Activated naive CD4-positive, alpha-beta T cell (primary cell): Measurements from ENCODE around the gene TBX15.

ENCODE experiments used
- DNase-seq, 4 experiments: peaks; one replicate each; lab custom pipeline; 2025; lab: John Stamatoyannopoulos, UW

Gene TBX15

GRCh38 chr1:118984722-118985639, 3.2 kb downstream of the TBX15 start:
- no peak for DNase-seq

- DNase-seq: no peak
Observed at GRCh38 chr1:118984086-118984721, 3.9 kb downstream of the TBX15 start.

- DNase-seq: no peak
Observed at GRCh38 chr1:118983558-118984041, 4.5 kb downstream of the TBX15 start.

DNA sequence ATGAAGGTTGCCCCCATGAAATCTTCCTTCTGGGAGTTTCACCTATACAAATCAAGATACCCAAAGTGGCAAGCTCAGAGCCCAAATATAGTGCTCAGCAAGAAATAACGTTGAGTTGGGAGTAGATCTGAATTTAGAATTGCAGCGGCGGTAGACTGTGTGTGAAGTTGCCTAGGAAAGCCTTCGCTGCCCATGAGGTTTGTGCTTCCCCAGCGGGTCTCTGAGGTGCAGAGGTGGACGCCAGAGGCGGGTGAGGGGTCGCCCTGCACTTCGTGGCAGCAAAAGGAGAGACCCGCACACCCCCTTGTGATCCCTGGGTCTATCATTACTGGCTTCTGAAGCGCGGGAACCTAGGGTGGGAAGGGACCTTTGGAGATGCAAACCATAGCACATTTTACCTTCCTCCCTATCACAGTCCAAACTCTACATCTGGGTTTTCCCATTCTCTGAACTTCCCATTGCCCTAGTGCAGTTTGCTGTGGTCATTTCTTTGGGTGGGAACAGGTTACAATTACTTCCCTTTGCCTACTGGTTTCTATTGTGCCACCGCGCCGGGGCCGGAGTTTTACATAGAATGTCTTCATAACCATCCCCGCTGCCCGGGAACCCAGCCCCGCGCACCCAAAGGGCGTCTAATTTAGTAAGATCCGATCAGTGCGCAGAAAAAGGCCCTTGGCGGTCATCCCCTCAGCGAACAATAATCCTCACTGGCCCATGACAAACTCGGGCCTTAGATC, 5.2 kb downstream of the TBX15 start:
- DNase-seq: no peak

DNA sequence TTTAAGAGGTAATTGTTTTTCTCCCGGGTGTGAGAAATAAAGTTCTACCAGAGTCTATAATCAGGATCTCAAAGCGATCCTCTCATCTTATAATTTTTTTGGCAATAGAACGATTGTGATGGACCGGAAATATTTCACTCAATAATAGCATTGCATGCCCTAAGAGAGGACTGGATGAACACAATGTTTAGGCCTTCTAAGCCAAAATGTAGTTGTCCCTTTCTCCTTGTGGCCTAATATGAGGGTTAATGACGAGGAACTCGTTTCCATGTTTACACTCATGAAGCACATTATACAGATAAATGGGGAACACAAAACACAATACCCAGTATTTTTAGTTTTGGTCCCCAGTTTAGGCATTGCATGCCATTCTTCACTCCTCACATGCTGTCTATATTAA, 5.9 kb downstream of the TBX15 start:
- no peak for DNase-seq

GRCh38 chr1:118981436-118981835, 6.7 kb downstream of the TBX15 start:
- no peak for DNase-seq

- DNase-seq: no peak
Observed at GRCh38 chr1:118979754-118980575, 8.2 kb downstream of the TBX15 start.

DNA sequence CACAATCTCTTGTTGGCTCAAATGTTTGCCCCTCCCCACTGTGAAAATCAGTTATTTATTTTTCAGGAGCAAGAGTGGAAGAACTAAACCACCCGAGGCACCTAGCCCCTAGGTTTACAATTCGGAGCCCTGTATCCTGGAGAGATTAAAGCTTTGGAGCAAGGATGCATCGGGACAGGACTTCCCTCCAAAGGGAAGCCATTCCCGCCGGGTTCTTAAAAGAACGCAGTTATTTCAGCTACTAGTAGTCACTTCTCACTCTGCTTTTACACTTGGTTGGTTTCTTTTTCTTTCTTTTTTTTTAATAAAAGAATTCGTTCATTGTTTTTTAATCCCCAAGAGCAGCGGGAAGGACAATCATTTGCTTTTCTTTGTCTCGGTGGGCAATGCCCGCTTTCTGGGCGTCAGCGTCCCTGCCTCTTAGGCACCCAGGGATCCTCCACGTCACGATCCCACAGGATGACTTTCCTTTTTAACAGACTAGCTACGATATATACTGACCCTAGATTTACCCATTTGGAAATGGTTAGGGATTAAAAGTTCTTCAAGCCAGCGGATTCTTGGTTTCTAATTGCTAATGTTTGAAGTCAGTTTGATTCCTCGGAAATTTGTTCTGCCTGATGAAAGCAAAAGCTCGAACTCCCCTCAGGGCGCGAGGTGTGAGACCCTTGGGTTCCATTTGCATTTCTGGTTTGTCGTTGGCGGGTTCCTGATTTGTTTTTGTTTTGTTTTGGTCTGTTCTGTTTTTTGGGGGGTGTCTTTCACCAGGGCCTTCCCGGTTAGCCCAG, 9.0 kb downstream of the TBX15 start:
- DNase-seq: no peak

DNA sequence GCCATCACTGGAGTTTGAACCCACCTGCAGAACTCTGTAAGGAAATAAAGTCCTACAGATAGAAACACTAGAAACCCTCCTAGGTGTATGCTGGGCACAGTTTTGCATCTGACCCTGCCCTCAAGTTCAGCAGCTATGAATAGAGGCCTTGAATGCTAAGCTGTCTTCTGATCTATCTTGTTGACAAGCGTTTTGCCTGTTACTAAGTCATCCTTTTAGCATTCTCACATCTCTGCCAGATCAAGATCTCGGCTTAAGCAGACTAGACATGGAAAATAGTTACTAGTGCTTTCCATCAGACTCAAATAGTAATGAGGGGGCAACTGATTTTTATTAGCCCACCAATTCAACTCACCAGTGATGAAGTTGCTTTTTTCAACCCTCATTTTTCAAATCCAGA, 10.5 kb downstream of the TBX15 start:
- DNase-seq: no peak

- DNase-seq: no peak
Observed at GRCh38 chr1:118974661-118975060, 13.5 kb downstream of the TBX15 start.

DNA sequence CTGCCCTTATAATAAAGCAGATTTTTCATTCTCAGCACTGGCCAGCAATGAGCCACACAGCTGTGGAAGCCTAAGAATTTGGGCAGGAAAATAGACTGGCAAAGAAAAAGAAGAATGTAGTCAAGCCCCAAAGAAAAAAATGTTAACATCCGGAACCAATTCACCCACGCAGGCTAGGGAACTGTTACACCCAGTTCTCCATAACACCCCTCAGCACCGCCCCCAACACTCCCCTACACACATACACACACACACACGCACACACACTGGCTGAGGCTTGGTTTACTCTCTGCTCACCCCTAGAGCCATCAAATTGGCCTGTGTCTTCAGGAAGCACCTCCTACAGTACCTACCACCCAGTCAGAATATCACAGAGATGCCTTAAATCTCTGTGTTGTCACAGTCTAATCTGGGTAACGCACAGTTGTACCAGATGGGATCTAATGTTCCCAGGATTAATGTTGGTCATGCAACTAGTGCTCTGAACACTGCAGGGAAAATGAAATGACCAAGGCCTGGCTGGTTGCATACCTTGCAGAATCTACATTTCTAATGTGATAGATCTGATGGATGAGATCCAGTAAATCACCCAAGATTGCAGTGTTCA, 14.5 kb downstream of the TBX15 start:
- DNase-seq: no peak

DNA sequence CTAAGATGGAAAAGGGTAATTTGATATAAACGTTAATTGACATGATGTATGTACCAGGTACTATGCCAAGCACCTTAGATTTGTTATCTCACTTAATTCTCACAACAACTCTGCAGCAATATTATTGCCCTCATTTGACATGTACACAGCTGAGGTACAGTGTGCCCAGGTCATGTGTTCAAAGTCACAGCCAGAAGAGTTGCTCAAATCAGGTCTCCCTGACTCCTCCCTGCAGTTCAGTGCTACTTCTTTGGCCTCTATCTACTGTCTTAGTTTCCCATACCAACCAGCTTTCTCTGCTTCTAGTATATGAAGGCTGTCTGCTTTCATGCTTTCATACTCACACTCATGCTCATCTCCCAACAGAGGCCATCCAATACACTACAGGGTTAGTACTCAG, 15.1 kb downstream of the TBX15 start:
- no peak for DNase-seq

DNA sequence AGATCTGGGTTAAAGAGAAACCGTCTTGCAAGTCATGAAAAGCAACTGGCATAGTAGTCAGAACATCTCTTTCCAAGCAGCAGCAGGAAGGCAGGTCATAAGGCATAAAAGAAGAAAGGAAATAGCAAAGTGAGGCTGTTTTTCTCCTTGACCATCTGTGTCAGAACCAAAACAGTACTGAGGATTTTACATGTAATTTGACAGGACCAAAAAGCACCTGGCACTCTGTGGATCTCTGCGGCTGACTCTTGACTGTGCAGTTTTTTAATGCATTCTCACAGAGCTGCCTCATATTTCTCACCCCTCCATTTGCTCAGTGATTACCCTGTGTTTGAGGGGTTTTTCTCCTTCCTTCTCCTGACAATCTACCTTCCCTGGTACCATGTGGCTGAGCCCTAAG, 17.7 kb downstream of the TBX15 start:
- DNase-seq: no peak

- no peak for DNase-seq
Observed at GRCh38 chr1:118963456-118964430, 24.4 kb downstream of the TBX15 start.

DNA sequence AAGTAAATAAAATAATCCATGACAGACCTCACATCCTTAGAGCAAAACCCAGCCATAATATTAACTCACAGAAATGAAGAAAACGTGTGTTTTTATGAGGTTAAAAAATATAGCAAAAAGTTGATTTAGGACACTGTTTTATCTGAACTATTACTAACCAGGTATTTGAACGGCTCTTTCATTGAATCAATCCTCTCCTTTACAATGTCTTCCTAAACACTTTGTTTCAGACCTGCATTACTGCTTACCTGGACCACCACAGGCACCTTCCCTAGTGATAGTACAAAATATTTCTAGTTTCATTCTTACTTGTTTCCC, 25.0 kb downstream of the TBX15 start:
- no peak for DNase-seq

DNA sequence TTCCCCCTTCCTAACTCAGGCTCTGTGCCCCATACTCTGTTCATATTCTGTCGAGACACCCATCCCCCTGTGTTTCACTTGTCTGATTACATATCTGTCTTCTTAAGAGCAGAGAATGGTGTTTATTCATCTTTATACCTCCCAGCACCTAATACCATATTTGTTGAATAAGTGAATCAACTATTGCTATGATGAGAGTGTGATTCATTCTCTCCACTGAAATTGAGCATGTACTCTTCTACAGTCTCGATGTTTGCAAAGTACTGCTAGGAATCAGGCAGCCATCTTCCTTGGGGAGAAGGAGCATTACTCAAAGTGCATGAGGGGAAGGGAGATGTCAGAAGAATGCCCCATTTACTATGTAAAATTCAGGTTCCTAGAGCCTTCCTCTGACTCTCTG, 27.0 kb downstream of the TBX15 start:
- no peak for DNase-seq

- DNase-seq: no peak
Observed at GRCh38 chr1:118960567-118961136, 27.5 kb downstream of the TBX15 start.

GRCh38 chr1:118960026-118960561, 28.0 kb downstream of the TBX15 start:
- no peak for DNase-seq
